AG04450 (cell line): ENCODE data around the gene KCNJ6. TPM values are rescaled to one million over a fixed set of nuclear protein-coding genes. Genes with fewer than 3 reads are reported as not detected.

ENCODE experiments used
- CTCF ChIA-PET: fragments of 300-600, 350-600 bp; formaldehyde crosslinking; extraction: SDS; loops from one replicate; lab custom pipeline; 2022; ENCODE audit warnings: antibody characterized with exemption, inconsistent platforms; lab: Charles Lee
- POLR2A ChIA-PET: fragments of 350-600 bp; formaldehyde crosslinking; extraction: SDS; loops from one replicate; lab custom pipeline; 2021; ENCODE audit warnings: antibody characterized with exemption, inconsistent platforms; lab: Yijun Ruan, JAX
- DNase-seq: peaks from one replicate; pipeline ENCODE4 v3.0.0-alpha.2; 2011; ENCODE audit warnings: low read depth, low spot score
- H3K27ac ChIP-seq: one replicate; pipeline ENCODE4 v1.5.1; 2012; ENCODE audit warnings: low read depth, low read length, control low read depth
- H3K27me3 ChIP-seq: one replicate; pipeline ENCODE4 v1.6.0; 2012; ENCODE audit warnings: low read length; ENCODE audit not compliant: control insufficient read depth, insufficient read depth
- H3K4me3 ChIP-seq: 2 replicates; pipeline ENCODE4 v1.5.1; 2011; ENCODE audit warnings: mild to moderate bottlenecking, low read depth, low read length, control low read depth
- H3K9me3 ChIP-seq: 2 replicates; pipeline ENCODE4 v1.5.1; 2012; ENCODE audit warnings: low read length; ENCODE audit not compliant: control insufficient read depth, insufficient read depth
- CTCF ChIP-seq: IDR thresholded peaks from 2 replicates; pipeline ENCODE4 v1.5.1; 2011; ENCODE audit warnings: low read depth, low read length, control low read depth, inconsistent platforms
- polyA plus RNA-seq: library from polyadenylated mRNA; depleted of rRNA; stranded (reverse); fragments of >200 nt; gene quantifications from 2 replicates; pipeline ENCODE4 v1.2.3, GENCODE V29; 2011

KCNJ6 gene
- polyA plus RNA-seq, 1 experiment = 0.02 TPM

DNA sequence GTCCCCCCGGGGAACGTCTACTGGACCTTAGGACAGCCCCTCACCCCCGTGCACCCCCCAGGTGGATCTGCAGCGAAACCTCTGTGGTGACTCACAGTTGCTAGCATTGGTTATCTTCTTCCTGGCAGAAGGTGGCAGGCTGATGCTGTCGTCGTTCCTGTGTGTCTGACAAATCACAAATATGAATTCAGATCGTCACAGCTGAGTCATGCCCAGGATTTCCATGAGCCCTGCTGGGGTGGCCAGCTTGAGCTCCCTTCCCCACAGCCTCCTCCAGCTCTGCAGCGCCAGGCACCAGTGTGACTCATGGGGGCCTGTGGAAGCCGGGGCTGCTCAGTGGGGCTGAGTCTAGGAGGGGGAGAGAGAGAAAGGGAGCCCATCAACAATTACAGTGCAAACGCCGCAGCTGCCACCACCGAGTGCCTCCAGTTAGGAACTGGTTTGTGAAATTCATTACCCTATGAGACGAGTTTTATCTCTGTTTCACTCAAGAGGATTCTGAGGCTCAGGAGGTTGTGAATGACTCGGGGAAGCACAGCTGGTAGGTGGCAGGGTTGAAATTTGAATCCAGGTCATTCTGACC is 351.8 kb downstream of the KCNJ6 start:
- Histone ChIP-seq H3K27ac (peak overlapping the region; percentile 99), H3K4me3 (peak overlapping the region; percentile 81), H3K27me3 (peaks cover 2% of the 10 kb centered on the region), H3K9me3 (peaks cover 7% of the 10 kb centered on the region)
- POLR2A ChIA-PET = interaction anchor here (0.6 to 1.8 kb wide), 21 partner anchors 9 to 1191 kb away, joined by 3 to 16 read pairs (median 4); partner anchors contain the start of genes DYRK1A and VPS26C
- peak; percentile 92 for DNase-seq
- no peak for TF ChIP-seq CTCF
- CTCF ChIA-PET = interaction anchor here (0.6 to 1.4 kb wide), 7 partner anchors 8 to 882 kb away, joined by 3 to 5 read pairs (median 3); no protein-coding TSS in a partner anchor

- H3K9me3 ChIP-seq = peaks cover 7% of the 10 kb centered on the region
- peak overlapping the region; percentile 99 for H3K27ac ChIP-seq
- H3K4me3 ChIP-seq = peak overlapping the region; percentile 81
- POLR2A ChIA-PET = interaction anchor here (0.5 to 1.8 kb wide), 21 partner anchors 8 to 1192 kb away, joined by 3 to 16 read pairs (median 4); partner anchors contain the start of genes DYRK1A and VPS26C
- peak; percentile 85 for DNase-seq
- CTCF ChIA-PET = interaction anchor here (0.6 to 1.4 kb wide), 7 partner anchors 8 to 883 kb away, joined by 3 to 5 read pairs (median 3); no protein-coding TSS in a partner anchor
- peaks cover 2% of the 10 kb centered on the region for H3K27me3 ChIP-seq
- TF ChIP-seq CTCF = peak; percentile 41
These were observed 352.5 kb downstream of the KCNJ6 start for GRCh38 chr21:37563641-37564340.

DNA sequence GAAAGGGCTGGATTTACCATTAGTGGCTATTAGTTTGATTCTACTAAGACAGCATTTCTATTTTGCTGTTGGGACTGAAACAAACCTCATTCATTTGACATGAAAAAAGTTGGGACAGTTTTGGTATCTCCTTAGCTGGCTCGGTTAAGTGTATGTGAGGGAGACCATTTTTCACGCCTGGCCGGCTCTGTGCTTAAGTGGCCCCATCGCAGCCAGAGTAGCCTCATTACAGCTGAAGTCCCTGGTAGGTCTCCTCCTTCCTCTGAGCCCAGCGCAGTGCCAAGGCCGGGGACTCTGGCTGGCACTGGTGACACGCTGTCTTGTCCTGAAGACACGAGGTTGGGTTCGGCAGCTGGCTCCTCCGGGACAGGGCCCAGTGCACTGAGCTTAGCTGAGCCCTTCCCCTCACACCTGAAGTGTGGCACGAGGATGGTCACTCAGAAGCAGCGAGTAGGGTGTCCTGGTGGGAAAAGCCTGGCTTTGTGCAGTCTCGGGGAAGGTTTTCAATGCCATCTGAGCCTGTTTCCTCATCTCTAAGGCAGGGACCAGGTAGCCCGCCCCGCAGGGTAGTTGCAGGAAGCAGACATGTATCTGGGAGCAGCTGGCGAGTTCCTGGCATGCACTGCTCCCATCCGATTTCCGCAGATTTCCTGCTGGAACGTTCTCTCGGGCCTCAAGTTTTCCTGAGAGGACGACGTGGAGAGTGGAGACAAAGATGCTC is 353.2 kb downstream of the KCNJ6 start:
- POLR2A ChIA-PET = interaction anchor here (0.5 to 1.8 kb wide), 10 partner anchors 12 to 296 kb away, joined by 3 to 16 read pairs (median 6); partner anchors contain the start of genes DYRK1A and VPS26C

More for the DNA sequence above, 353.2 kb downstream of the KCNJ6 start:
- H3K27me3 ChIP-seq = peaks cover 2% of the 10 kb centered on the region
- CTCF ChIA-PET = interaction anchor here (0.9 to 1.4 kb wide), 4 partner anchors 9 to 99 kb away, joined by 3 to 4 read pairs (median 3); no protein-coding TSS in a partner anchor
- H3K9me3 ChIP-seq = peaks cover 7% of the 10 kb centered on the region
- no peak for DNase-seq
- TF ChIP-seq CTCF = no peak
- H3K4me3 ChIP-seq = peak overlapping the region; percentile 81
- H3K27ac ChIP-seq = peak overlapping the region; percentile 99
